Prostate gland (tissue), 2 donors: ENCODE data around the gene IPCEF1.

Experiments used
- CTCF ChIP-seq, 4 experiments: fragments of 200-600 bp in 2 of 4; fragments of 450-650 bp in 2 of 4; sonication (generic) in 2 of 4; IDR thresholded peaks; 1 replicate in 3 of 4; 2 replicates in 1 of 4; pipeline ENCODE4 v1.5.1; 2016 to 2019; ENCODE audit warnings: antibody characterized with exemption in 4 of 4, mild to moderate bottlenecking in 2 of 4, moderate library complexity in 2 of 4
- POLR2A ChIP-seq: fragments of 450-650 bp; IDR thresholded peaks from one replicate; pipeline ENCODE4 v1.6.1; 2016; ENCODE audit warnings: antibody characterized with exemption, mild to moderate bottlenecking
- POLR2AphosphoS5 ChIP-seq: sonication (generic); formaldehyde crosslinking; IDR thresholded peaks from one replicate; pipeline ENCODE4 v1.6.1; 2017; ENCODE audit warnings: antibody characterized with exemption

GRCh38 chr6:154319231-154319858 lies 37.3 kb downstream of the IPCEF1 start:
- TF ChIP-seq POLR2A (no peak), CTCF (IDR thresholded peaks at IDR 0.05) (no peak), POLR2AphosphoS5 (no peak)
